NT2/D1 (cell line): ENCODE results near the gene SCUBE2.

Experiments
- YY1 ChIP-seq: IDR thresholded peaks from 2 replicates; pipeline ENCODE4 v1.6.1; 2011; ENCODE audit not compliant: insufficient read length, insufficient read depth
- ZNF274 ChIP-seq: IDR thresholded peaks from 2 replicates; pipeline ENCODE4 v1.6.1; 2011; ENCODE audit warnings: mild to moderate bottlenecking, low read depth, low read length

- no peak for TF ChIP-seq ZNF274
- no peak for TF ChIP-seq YY1
Measured at GRCh38 chr11:8973121-8973520, 118.3 kb downstream of the SCUBE2 start.
